Testis (tissue), 2 donors: Measurements from ENCODE around the gene CDK2AP2.

Experiments
- CTCF ChIP-seq, 3 experiments: fragments of 450-650 bp in 2 of 3; fragments of 200-600 bp in 1 of 3; sonication (generic) in 1 of 3; IDR thresholded peaks; one replicate each; pipeline ENCODE4 v1.5.1; 2016 to 2019; ENCODE audit warnings: antibody characterized with exemption in 3 of 3, mild to moderate bottlenecking in 2 of 3, moderate library complexity in 1 of 3
- POLR2A ChIP-seq: fragments of 450-650 bp; IDR thresholded peaks from one replicate; pipeline ENCODE4 v1.6.1; 2017; ENCODE audit warnings: antibody characterized with exemption, mild to moderate bottlenecking, moderate library complexity

GRCh38 chr11:67551127-67551526, 43.2 kb upstream of the CDK2AP2 start:
- TF ChIP-seq POLR2A (no peak), CTCF (IDR thresholded peaks at IDR 0.05) (no peak)
